CD4-positive, alpha-beta T cell treated with Interleukin-4 for 1 hour (primary cell): Measurements from ENCODE around the gene PRDM15.

Experiments used
- DNase-seq, 2 donors: peaks; one replicate each; pipeline ENCODE4 v3.0.0-alpha.2; 2020 to 2022

The PRDM15 gene

GRCh38 chr21:41760411-41760810, 118.7 kb downstream of the PRDM15 start:
- DNase-seq, result no peak

- DNase-seq, result no peak
Observed at GRCh38 chr21:41759926-41760325, 119.2 kb downstream of the PRDM15 start.

DNA sequence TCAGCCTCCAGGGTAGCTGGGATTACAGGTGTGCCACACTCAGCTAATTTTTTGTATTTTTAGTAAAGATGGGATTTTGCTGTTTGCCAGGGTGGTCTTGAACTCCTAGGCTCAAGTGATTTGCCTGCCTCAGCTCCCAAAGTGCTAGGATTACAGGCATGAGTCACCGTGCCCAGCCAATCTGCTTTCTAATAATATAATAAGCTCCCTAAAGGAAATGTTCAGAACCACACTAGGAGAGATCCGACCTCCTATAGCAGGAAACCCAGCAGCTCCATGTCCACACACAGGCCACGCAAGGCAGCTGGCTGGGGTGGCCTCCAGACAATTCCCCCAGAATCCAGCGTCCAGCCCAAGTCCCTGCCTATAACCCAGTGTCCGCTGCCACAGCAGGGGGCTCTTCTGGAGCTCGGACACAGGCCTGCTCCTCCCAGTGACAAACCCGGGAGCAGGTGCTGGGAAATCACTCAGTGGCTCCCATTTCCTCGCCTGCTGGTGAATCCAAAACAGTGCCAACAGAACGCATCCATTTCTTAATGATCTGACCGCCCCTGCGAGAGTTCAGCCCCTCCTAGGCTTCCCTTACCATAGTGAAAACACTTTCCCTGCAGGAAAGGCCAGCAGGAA, 119.8 kb downstream of the PRDM15 start:
- DNase-seq, result no peak

- DNase-seq, result no peak
Observed at GRCh38 chr21:41758550-41758949, 120.6 kb downstream of the PRDM15 start.

DNA sequence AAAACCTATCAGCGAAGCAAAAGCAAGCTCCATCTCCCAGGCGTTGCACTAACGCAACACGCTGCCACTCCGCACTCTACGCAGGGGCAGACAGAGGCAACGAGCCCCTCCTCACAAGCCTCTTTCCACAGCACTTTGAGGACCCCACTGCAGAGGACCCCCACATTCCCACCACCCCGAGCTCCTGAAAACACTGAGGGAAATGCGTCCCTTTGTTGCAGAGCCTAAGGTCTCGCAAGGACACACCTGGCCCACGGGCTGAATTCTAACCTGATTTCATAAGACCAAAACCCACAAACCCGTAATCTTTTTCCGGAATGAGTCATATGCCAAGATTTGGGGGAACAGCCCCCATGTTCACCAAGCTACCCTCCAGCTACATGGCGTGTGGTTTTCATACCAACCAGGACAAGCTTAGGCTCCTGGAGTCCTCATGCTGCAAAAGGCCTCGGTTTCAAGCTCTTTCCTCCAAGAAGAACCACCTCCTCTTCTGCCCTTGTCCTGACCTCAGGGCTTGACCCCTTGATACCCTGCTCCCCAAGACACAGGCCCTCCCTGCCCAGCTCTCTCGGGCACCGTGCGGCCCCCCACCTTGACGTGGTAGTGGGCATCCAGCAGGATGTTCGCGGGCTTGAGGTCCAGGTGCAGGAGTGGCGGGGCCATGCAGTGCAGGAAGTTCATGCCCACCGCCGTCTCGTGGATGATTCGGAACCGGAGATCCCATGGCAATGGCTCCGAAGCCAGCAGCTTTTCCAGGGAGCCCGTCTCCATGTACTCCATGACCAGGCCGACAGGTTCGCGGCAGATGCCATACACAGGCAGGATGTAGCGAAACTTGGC, 123.0 kb downstream of the PRDM15 start:
- no peak for DNase-seq

GRCh38 chr21:41755258-41755933, 123.7 kb downstream of the PRDM15 start:
- DNase-seq, result no peak

DNA sequence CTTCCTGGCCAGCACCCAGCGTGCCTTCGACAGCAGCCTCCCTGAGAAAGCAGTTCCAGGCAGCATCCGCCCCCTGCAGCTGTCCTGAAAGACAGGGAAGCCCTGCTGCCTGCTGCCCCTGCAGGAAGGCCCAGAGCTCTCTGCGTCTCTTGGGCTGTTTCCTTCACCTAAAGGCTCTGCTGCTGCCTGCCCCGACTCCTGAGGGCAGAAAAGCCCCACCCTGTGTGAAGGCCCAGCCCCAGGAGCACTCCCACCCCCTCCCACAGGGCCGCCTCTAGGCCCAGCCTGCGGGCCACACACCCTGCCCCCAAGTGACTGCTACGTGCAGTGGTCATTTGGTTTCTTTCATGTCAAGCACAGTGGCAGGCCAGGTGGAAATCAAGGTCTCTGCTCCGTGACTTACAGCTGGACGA, 124.7 kb downstream of the PRDM15 start:
- no peak for DNase-seq

- DNase-seq, result no peak
Observed at GRCh38 chr21:41753006-41753898, 125.9 kb downstream of the PRDM15 start.

GRCh38 chr21:41752231-41752681, 126.9 kb downstream of the PRDM15 start:
- no peak for DNase-seq

GRCh38 chr21:41751611-41752011, 127.5 kb downstream of the PRDM15 start:
- DNase-seq, result no peak

- DNase-seq, result no peak
Observed at GRCh38 chr21:41750532-41751151, 128.5 kb downstream of the PRDM15 start.

- no peak for DNase-seq
Observed at GRCh38 chr21:41750051-41750450, 129.1 kb downstream of the PRDM15 start.

- no peak for DNase-seq
Observed at GRCh38 chr21:41749286-41749685, 129.9 kb downstream of the PRDM15 start.
